ENCODE results near the gene FLCN.

Gene FLCN

DNA sequence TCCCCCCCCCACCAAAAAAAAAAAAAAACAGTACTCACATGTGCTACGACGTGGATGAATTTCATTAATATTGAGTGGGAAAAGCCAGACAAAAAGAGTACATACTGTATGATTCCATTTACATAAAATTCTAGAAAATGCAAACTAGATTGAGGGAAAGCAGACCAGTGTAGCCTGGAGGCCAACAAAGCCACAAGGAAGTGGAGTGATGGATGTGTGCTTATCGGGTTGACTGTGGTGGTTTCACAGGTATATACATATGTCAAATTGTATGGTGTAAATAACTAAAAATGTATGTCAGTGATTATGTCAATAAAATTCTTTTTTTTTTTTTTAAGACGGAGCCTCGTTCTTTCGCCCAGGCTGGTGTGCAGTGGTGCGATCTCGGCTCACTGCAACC is 29.0 kb downstream of the FLCN start:
- H3K4me1 ChIP-seq (ENCODE audit: control insufficient read depth, insufficient read depth, low read length, unreplicated experiment) = peaks cover 22% of the 10 kb centered on the region
- H3K27me3 ChIP-seq (ENCODE audit: insufficient read depth, low read length) = no peaks in the 10 kb centered on the region
- no peak overlapping the region for H3K4me3 ChIP-seq (ENCODE audit: low read depth, low read length)
- no peaks in the 10 kb centered on the region for H3K36me3 ChIP-seq (ENCODE audit: insufficient read depth, low read length)
- no peak overlapping the region for H3K27ac ChIP-seq (ENCODE audit: low read depth, low read length)
- peaks cover 9% of the 10 kb centered on the region for H3K79me2 ChIP-seq (ENCODE audit: control insufficient read depth, insufficient read depth, low read length, unreplicated experiment)
- H2AFZ ChIP-seq (ENCODE audit: low read length, unreplicated experiment) = no peak overlapping the region

GRCh38 chr17:17206913-17207335 is 30.0 kb downstream of the FLCN start:
- H3K36me3 ChIP-seq (ENCODE audit: insufficient read depth, low read length) = peaks cover 4% of the 10 kb centered on the region; the same call in 1 of the 2 replicates
- peaks cover 9% of the 10 kb centered on the region for H3K79me2 ChIP-seq (ENCODE audit: control insufficient read depth, insufficient read depth, low read length, unreplicated experiment)
- H3K27me3 ChIP-seq (ENCODE audit: insufficient read depth, low read length) = no peaks in the 10 kb centered on the region
- peaks cover 22% of the 10 kb centered on the region for H3K4me1 ChIP-seq (ENCODE audit: control insufficient read depth, insufficient read depth, low read length, unreplicated experiment)
- no peak overlapping the region for H3K4me3 ChIP-seq (ENCODE audit: low read depth, low read length)
- peak overlapping the region; percentile 66 for H2AFZ ChIP-seq (ENCODE audit: low read length, unreplicated experiment)
- H3K27ac ChIP-seq (ENCODE audit: low read depth, low read length) = peak overlapping the region; percentile 23; the same call in 1 of the 2 replicates

DNA sequence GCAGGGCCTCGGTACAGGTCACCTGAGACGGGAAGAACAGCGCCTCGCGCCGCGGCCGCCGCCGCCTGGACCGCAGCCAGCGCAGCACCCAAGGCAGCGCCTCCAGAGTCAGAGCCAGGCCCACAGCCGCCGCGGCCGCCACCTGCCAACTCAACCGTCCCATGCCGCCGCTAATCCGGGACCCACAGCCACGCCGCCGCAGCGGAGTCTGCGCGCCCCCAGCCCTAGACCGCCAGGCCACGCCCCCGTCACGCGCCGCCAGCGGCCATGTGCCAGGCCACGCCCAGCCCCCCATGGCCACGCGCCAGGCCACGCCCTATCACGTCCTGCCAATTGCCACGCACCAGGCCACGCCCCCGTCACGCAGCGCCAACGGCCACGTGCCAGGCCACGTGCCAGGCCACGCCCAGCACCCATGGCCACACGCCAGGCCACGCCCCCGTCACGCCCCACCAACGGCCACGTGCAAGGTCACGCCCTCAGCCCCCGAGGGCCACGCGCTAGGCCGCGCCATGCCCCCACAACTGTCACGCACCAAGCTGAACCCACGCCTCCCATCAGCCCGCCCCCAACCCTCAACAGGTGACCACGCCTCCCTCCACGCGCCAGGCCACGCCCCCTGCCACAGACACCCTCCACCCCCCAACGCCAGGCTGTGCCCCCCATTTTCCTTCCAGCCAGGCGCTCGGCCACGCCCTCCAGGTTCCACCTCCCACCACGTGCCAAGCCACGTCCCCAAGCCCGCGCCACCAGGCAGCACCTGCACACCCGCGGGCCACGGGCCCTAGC is 30.6 kb downstream of the FLCN start, which contains the start of gene PLD6:
Gene PLD6 (minus strand): TSS at position 210 of the 789 bp plus-strand sequence. CDS start 47 bp downstream, at position 163.
- Histone ChIP-seq H3K4me3 (ENCODE audit: low read depth, low read length) (peak within 1 kb of the TSS; percentile 98), H3K27me3 (ENCODE audit: insufficient read depth, low read length) (no peaks in the 10 kb centered on the region), H3K36me3 (ENCODE audit: insufficient read depth, low read length) (peaks cover 4% of the 10 kb centered on the region; the same call in 1 of the 2 replicates), H2AFZ (ENCODE audit: low read length, unreplicated experiment) (peak within 1 kb of the TSS; percentile 66), H3K79me2 (ENCODE audit: control insufficient read depth, insufficient read depth, low read length, unreplicated experiment) (peaks cover 9% of the 10 kb centered on the region), H3K27ac (ENCODE audit: low read depth, low read length) (peak within 1 kb of the TSS; percentile 28; the same call in 1 of the 2 replicates), H3K4me1 (ENCODE audit: control insufficient read depth, insufficient read depth, low read length, unreplicated experiment) (peaks cover 22% of the 10 kb centered on the region)

DNA sequence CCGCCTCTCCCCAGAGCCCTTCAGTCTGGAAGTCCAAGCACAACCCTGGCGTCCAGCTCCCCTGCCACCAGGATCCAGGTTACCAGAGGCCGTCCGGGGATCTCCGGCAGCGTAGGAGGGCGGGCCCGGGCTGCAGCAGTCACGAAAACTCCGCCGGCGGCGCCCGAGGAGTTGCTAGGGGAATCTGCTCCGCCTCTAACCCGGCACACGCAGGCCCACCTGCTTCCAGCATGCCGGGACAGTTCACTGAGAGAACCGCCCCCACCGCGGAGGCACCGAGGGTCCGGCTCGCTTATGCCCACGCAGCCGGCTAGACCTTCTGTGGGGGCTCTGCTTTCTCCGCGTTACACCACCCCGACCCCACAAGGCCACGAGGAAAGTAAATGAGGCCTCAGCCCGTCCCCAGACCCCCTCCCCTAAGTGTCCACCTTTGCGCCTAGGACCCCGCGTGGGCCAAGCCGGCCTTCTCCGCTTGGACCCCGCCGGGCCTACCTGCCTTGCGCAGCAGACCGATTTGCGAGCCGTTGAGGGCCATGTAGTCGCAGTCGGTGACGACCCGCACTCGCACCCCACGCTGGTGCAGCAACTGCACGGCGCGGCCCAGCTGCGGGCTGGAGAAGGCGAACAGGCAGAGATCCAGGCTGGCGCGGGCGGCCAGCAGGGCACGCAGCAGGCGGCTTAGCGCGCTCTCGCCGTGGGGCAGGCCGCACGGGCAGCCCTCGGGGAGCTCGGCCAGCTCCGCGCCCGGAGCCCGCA is 31.4 kb downstream of the FLCN start:
- Histone ChIP-seq H3K79me2 (ENCODE audit: control insufficient read depth, insufficient read depth, low read length, unreplicated experiment) (peaks cover 9% of the 10 kb centered on the region), H2AFZ (ENCODE audit: low read length, unreplicated experiment) (peak overlapping the region; percentile 36), H3K27ac (ENCODE audit: low read depth, low read length) (peak overlapping the region; percentile 28; the same call in 1 of the 2 replicates), H3K36me3 (ENCODE audit: insufficient read depth, low read length) (peaks cover 4% of the 10 kb centered on the region; the same call in 1 of the 2 replicates), H3K4me3 (ENCODE audit: low read depth, low read length) (peak overlapping the region; percentile 98), H3K27me3 (ENCODE audit: insufficient read depth, low read length) (no peaks in the 10 kb centered on the region), H3K4me1 (ENCODE audit: control insufficient read depth, insufficient read depth, low read length, unreplicated experiment) (peaks cover 22% of the 10 kb centered on the region)

DNA sequence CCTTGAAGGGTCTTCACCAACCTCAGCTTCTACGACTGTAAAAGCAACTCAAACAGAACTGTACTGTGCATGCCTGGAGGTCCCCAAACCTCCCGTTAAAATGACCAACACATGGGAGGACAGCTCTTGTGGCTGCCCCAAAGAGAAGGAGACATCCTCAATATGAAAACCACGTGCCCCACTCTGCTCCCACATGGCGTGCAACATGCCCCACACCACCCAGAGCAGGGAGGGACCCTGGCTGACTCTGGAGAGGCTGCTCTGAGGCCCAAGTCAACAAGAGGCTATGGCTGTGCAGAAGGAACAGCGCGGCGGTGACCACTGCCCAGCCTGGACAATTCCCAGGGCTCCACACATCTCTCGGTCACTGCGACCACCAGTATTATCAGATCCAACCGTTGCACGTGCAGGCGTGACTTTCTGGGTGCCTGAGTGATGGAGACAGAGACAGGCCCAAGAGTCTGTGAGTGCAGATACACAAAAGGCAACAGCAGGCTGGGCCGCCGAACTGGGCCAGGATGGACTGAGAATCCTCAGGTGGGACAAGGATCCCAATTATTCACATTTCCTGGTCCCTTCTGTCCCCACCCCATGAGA is 32.2 kb downstream of the FLCN start:
- Histone ChIP-seq H3K4me1 (ENCODE audit: control insufficient read depth, insufficient read depth, low read length, unreplicated experiment) (peaks cover 22% of the 10 kb centered on the region), H3K4me3 (ENCODE audit: low read depth, low read length) (peak overlapping the region; percentile 98), H3K36me3 (ENCODE audit: insufficient read depth, low read length) (peaks cover 4% of the 10 kb centered on the region; the same call in 1 of the 2 replicates), H3K79me2 (ENCODE audit: control insufficient read depth, insufficient read depth, low read length, unreplicated experiment) (peaks cover 9% of the 10 kb centered on the region), H3K27me3 (ENCODE audit: insufficient read depth, low read length) (no peaks in the 10 kb centered on the region), H2AFZ (ENCODE audit: low read length, unreplicated experiment) (no peak overlapping the region), H3K27ac (ENCODE audit: low read depth, low read length) (no peak overlapping the region)

DNA sequence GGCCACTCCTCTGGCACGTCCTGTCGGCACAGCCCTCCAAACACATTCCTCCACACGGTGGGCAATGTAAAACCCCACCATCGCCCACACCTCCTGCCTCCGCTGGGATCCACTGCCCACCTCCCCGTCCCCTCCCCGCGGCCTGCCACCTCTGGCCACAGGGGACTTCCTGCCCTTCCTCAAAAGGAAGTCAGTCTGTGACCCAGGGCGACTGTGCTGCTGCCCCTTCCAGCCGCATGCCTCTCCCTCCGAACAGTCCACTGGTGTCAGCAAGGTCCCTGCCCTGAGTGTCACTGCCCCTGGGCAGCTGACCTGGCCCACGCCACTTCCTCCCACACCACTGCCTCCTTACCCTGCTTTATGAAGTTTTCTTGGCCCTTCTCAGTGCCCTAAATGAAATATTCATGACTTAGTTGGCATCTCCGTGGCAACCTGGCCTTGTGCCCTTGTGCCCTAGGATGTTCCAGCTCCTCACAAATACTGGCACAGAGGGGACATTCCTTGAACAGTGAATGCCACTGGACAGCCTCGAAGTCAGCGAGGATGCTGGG is 32.9 kb downstream of the FLCN start:
- H3K27ac ChIP-seq (ENCODE audit: low read depth, low read length) = no peak overlapping the region
- peaks cover 22% of the 10 kb centered on the region for H3K4me1 ChIP-seq (ENCODE audit: control insufficient read depth, insufficient read depth, low read length, unreplicated experiment)
- H3K36me3 ChIP-seq (ENCODE audit: insufficient read depth, low read length) = peaks cover 4% of the 10 kb centered on the region; the same call in 1 of the 2 replicates
- no peak overlapping the region for H2AFZ ChIP-seq (ENCODE audit: low read length, unreplicated experiment)
- H3K4me3 ChIP-seq (ENCODE audit: low read depth, low read length) = peak overlapping the region; percentile 98
- H3K27me3 ChIP-seq (ENCODE audit: insufficient read depth, low read length) = no peaks in the 10 kb centered on the region
- peaks cover 9% of the 10 kb centered on the region for H3K79me2 ChIP-seq (ENCODE audit: control insufficient read depth, insufficient read depth, low read length, unreplicated experiment)

- H3K79me2 ChIP-seq (ENCODE audit: control insufficient read depth, insufficient read depth, low read length, unreplicated experiment) = peaks cover 9% of the 10 kb centered on the region
- H3K4me1 ChIP-seq (ENCODE audit: control insufficient read depth, insufficient read depth, low read length, unreplicated experiment) = peaks cover 22% of the 10 kb centered on the region
- H3K27ac ChIP-seq (ENCODE audit: low read depth, low read length) = no peak overlapping the region
- H3K4me3 ChIP-seq (ENCODE audit: low read depth, low read length) = no peak overlapping the region
- H2AFZ ChIP-seq (ENCODE audit: low read length, unreplicated experiment) = no peak overlapping the region
- peaks cover 4% of the 10 kb centered on the region; the same call in 1 of the 2 replicates for H3K36me3 ChIP-seq (ENCODE audit: insufficient read depth, low read length)
- H3K27me3 ChIP-seq (ENCODE audit: insufficient read depth, low read length) = no peaks in the 10 kb centered on the region
Observed at GRCh38 chr17:17203173-17203730, 33.7 kb downstream of the FLCN start.

- no peaks in the 10 kb centered on the region for H3K27me3 ChIP-seq (ENCODE audit: insufficient read depth, low read length)
- H3K79me2 ChIP-seq (ENCODE audit: control insufficient read depth, insufficient read depth, low read length, unreplicated experiment) = peaks cover 9% of the 10 kb centered on the region
- peaks cover 4% of the 10 kb centered on the region; the same call in 1 of the 2 replicates for H3K36me3 ChIP-seq (ENCODE audit: insufficient read depth, low read length)
- no peak overlapping the region for H3K27ac ChIP-seq (ENCODE audit: low read depth, low read length)
- no peak overlapping the region for H3K4me3 ChIP-seq (ENCODE audit: low read depth, low read length)
- H3K4me1 ChIP-seq (ENCODE audit: control insufficient read depth, insufficient read depth, low read length, unreplicated experiment) = peaks cover 19% of the 10 kb centered on the region
- H2AFZ ChIP-seq (ENCODE audit: low read length, unreplicated experiment) = no peak overlapping the region
Observed at GRCh38 chr17:17201907-17202306, 35.1 kb downstream of the FLCN start.

DNA sequence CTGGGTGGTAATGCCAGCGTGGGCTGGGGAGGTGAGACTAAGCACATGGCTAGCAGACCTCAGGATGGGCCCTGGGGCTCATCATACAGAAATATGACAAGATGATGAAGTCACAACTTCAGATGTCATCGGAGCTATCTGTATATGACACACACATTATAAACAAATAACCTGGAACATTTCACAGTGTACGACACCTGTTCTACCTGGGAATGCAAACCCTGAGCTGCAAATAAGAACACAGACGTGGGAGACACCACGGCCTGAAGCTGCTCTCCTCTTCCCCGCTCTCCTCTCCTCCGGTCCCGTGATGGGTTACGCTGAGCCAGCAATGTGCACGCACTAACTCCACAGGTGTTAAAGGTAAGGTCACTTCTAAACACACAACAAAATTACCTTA is 35.7 kb downstream of the FLCN start:
- peaks cover 9% of the 10 kb centered on the region for H3K79me2 ChIP-seq (ENCODE audit: control insufficient read depth, insufficient read depth, low read length, unreplicated experiment)
- no peaks in the 10 kb centered on the region for H3K27me3 ChIP-seq (ENCODE audit: insufficient read depth, low read length)
- H3K4me1 ChIP-seq (ENCODE audit: control insufficient read depth, insufficient read depth, low read length, unreplicated experiment) = peaks cover 15% of the 10 kb centered on the region
- no peak overlapping the region for H2AFZ ChIP-seq (ENCODE audit: low read length, unreplicated experiment)
- peaks cover 4% of the 10 kb centered on the region; the same call in 1 of the 2 replicates for H3K36me3 ChIP-seq (ENCODE audit: insufficient read depth, low read length)
- H3K4me3 ChIP-seq (ENCODE audit: low read depth, low read length) = no peak overlapping the region
- no peak overlapping the region for H3K27ac ChIP-seq (ENCODE audit: low read depth, low read length)

GRCh38 chr17:17200831-17201230 is 36.1 kb downstream of the FLCN start:
- Histone ChIP-seq H3K4me1 (ENCODE audit: control insufficient read depth, insufficient read depth, low read length, unreplicated experiment) (peaks cover 15% of the 10 kb centered on the region), H3K27ac (ENCODE audit: low read depth, low read length) (no peak overlapping the region), H3K4me3 (ENCODE audit: low read depth, low read length) (no peak overlapping the region), H3K36me3 (ENCODE audit: insufficient read depth, low read length) (peaks cover 4% of the 10 kb centered on the region; the same call in 1 of the 2 replicates), H2AFZ (ENCODE audit: low read length, unreplicated experiment) (no peak overlapping the region), H3K27me3 (ENCODE audit: insufficient read depth, low read length) (no peaks in the 10 kb centered on the region), H3K79me2 (ENCODE audit: control insufficient read depth, insufficient read depth, low read length, unreplicated experiment) (peaks cover 9% of the 10 kb centered on the region)

All from ACC112 (cell line).